GM18520 (cell line): ENCODE data around the gene EPB42.
"Not testable (repeated sequence)": the region's sequence is repeated elsewhere in the genome, so short reads cannot be mapped to it uniquely, and the experiment has no call there.

Experiments
- ATAC-seq: cut with Tn5 transposase; IDR thresholded peaks from one replicate; pipeline ENCODE4 v1.9.1; 2021; ENCODE audit not compliant: unreplicated experiment

The EPB42 gene

DNA sequence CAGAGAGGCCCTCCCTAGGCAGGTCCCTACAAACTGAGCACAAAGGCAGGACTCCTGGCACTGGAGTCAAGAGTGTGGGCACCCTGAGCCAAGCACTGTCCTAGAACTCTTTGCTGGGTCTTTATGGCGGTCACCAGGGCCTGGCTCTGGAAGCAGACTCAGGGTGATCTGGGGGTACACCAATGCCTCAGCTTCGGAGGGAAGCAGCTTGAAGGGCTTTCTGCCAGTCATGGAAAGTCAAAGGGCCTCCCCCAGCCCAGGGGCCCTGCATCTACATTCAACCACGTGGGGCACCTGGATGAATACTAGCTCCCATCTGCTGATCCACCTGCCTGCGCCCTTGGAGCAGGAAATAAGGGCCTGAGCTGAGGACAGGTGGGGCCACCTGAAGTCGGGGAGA lies 7.4 kb downstream of the EPB42 start:
- ATAC-seq: no peak

- no peak for ATAC-seq
Observed at GRCh38 chr15:43212951-43213350, 7.9 kb downstream of the EPB42 start.

DNA sequence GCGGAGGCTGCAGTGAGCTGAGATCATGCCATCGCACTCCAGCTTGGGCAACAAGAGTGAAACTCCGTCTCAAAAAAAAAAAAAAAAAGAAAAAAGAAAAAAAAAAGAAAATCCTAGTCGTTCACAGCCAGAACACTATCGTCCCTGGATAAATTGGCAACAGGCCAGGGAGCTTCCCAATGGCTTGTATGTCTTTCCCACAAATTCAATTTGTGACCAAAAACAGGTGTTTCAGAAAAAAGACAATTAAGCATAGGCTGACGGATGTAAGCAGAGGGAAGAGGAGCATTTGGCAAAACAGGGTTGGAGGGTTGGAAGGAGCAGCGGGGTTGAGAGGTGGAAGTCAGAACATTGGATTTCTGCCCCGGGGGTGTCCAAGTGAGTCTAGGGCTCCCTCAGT lies 8.5 kb downstream of the EPB42 start:
- ATAC-seq: no peak

DNA sequence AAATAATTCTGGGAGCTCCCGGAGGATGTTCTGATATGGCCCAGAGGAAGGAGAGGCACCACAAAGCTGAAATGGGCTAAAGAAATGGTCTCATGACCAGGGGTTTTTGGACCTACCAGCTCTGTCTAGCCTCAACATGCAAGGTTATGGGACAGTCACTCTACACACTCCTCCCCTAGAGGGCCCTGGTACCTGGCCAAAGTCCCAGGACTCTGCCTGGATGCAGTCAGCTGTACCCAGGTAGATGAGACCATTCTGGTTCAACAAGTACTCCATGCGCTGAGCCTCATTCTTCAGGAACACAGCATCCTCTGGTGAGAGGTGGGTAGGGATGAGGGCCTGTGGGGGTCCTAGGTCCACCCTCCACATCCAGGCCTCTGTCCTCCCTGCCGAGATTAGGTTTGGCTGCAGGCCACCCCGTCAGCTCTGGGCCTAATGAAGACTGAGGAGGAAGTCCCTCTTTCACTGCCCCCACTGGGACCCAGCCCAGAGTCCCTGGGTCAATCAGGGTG lies 9.5 kb downstream of the EPB42 start:
- ATAC-seq: no peak

GRCh38 chr15:43210807-43211206 lies 10.0 kb downstream of the EPB42 start:
- no peak for ATAC-seq

- ATAC-seq: no peak
Observed at GRCh38 chr15:43210172-43210745, 10.6 kb downstream of the EPB42 start.

DNA sequence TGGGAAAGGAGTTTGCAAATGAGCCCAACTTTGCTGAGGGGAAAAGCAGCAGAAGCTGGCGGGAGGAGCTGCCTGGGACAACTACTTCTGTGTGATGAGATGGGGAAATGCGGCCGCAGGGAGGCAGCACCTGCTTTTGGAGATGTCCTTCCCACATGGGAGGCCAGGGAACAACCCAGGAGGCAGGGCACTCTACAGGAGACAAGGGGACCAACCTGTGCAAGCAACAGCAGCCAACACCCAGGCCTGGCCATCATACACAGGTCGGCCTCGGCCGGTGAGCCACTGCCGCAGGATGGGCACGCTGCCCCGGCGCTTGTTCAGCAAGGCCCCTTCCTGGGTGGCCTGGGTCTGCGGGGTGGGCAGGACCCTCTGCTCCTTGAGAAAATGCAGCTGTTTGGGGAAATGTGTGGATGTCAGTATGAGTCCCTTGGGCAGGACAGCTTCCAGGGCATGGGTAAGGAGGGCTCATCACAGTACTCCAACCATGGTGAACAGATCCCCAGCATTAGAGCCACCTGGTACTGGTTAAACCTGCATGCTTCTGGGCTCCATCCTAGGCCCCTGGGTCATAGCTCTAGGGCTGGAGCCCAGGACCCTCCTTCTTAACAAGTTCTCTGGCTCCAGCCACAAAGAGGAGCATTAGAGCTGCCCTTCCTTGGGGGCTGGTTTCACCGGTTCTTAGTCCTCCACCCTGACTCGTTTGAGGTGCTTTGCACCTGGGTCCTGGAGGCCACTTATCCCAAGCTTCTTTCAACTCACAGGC lies 11.6 kb downstream of the EPB42 start:
- no peak for ATAC-seq

- ATAC-seq: no peak
Observed at GRCh38 chr15:43208052-43209002, 12.5 kb downstream of the EPB42 start.

- ATAC-seq: no peak
Observed at GRCh38 chr15:43207024-43207423, 13.8 kb downstream of the EPB42 start.

GRCh38 chr15:43206054-43206453 lies 14.8 kb downstream of the EPB42 start:
- ATAC-seq: no peak

DNA sequence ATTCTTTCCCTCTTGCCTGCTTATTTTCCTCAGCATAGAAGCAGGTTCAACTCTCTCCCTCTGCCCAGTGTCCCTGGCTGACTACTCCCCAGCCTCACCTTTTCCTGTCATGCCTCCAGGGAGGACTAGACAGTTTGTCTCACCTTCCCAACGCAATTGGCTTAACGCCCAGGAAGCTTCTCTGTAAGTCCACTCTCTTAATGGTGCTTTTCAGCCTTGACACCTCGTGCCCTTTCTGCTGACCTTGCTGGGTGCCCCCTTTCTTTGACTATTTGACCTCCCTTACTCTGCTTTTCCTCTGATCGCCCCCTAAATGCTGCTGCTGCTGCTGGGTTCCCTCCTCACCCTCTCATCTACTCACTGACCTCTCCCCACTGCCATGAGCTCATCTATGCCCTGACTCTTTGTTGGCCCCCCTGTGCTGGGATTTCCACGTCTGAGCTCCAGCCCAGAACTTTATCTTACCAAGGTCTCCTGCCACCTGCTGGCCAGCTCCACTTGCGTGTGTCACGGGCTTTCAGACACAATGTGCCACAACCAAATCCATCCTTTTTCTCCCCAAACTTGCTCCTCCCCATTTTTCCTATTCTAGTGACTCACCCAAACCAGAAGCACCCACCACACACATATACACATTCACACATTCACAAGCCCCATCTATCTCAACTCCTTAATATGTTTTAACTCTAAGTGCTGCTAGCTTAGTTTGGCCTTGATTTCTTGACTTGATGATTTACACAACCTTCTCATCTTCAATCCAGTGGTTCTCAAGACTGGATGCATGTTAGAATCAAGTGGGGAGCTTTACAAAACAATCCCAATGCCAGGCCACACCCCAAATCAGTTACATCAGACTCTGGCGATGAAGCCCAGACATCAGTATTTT lies 16.6 kb downstream of the EPB42 start:
- ATAC-seq: no peak

GRCh38 chr15:43199945-43200488 lies 20.8 kb downstream of the EPB42 start:
- no peak for ATAC-seq

DNA sequence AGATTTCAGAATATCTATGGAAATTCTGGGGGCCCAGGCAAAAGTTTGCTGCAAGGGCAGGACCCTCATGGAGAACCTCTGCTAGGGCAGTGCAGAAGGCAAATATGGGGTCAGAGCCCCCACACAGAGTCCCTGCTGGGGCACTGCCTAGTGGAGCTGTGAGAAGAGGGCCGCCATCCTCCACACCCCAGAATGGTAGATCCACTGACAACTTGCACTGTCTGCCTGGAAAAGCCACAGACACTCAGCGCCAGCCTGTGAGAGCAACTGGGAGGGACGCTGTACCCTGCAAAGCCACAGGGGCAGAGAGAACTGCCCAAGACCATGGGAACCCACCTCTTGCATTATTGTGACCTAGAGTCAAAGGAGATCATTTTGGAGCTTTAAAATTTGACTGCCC lies 21.8 kb downstream of the EPB42 start:
- no peak for ATAC-seq

GRCh38 chr15:43198556-43198955 lies 22.3 kb downstream of the EPB42 start:
- not testable (repeated sequence) for ATAC-seq

DNA sequence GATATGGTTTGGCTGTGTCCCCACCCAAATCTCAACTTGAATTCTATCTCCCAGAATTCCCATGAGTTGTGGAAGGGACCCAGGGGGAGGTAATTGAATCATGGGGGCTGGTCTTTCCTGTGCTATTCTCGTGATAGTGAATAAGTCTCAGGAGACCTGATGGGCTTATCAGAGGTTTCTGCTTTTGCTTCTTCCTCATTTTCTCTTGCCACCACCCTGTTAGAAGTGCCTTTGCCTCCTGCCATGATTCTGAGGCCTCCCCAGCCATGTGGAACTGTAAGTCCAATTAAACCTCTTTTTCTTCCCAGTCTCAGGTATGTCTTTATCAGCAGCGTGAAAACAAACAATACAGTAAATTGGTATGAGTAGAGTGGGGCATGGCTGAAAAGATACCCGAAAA lies 23.0 kb downstream of the EPB42 start:
- not testable (repeated sequence) for ATAC-seq

- no peak for ATAC-seq
Observed at GRCh38 chr15:43196760-43197548, 23.9 kb downstream of the EPB42 start.

GRCh38 chr15:43194795-43195194 lies 26.0 kb downstream of the EPB42 start:
- no peak for ATAC-seq

GRCh38 chr15:43193710-43194109 lies 27.1 kb downstream of the EPB42 start:
- ATAC-seq: no peak

GRCh38 chr15:43190178-43190577 lies 30.6 kb downstream of the EPB42 start:
- no peak for ATAC-seq
